K562 (cell line): ENCODE data around the gene VIPR2. TPM values are rescaled to one million over a fixed set of nuclear protein-coding genes. Genes with fewer than 3 reads are reported as not detected.
A peak's percentile ranks its signal among the peaks of the same experiment; 100 is the strongest.

Source experiments
- ATAC-seq: fragments of 200-7000 bp; cut with Tn5 transposase; 3 replicates; pipeline ENCODE4 v1.9.1; 2020; ENCODE audit warnings: moderate library complexity
- BruUV-seq: library from RNA; stranded (reverse); fragments of 400-500 nt; replicated peaks from 2 replicates; lab custom pipeline; 2021; lab: Mats Ljungman, UMichigan
- CTCF ChIA-PET: fragments of 300-600 bp; formaldehyde crosslinking; extraction: SDS; loops from one replicate; lab custom pipeline; 2021; ENCODE audit warnings: low intra/inter-chr PET ratio; lab: Yijun Ruan, JAX
- POLR2A ChIA-PET: fragments of 300-600, 350-650 bp; sonication (Branson Sonifier 250); formaldehyde crosslinking; extraction: SDS; loops from one replicate; lab custom pipeline; 2021; ENCODE audit warnings: antibody characterized with exemption, inconsistent platforms; lab: Yijun Ruan, JAX
- DNase-seq, 4 experiments: peaks; one replicate each; pipeline versions ENCODE4 v3.0.0 to v3.0.0-alpha.2; 2011 to 2018; ENCODE audit warnings: low spot score in 3 of 4, mixed read lengths in 3 of 4; ENCODE audit errors: extremely low read depth in 1 of 4
- FAIRE-seq: peaks from 2 replicates; lab custom pipeline; 2011; peaks lifted over from hg19 to GRCh38; lab: Jason Lieb, UNC
- H2AFZ ChIP-seq: 2 replicates; pipeline ENCODE4 v1.6.0; 2011; ENCODE audit warnings: low read depth, low read length, control low read depth, inconsistent platforms
- H3K27ac ChIP-seq: fragments of 200-600 bp; 3 replicates; pipeline ENCODE4 v1.8.0; 2011; ENCODE audit warnings: low read depth, mild to moderate bottlenecking, control low read depth, inconsistent platforms, low read length, moderate library complexity, mixed read lengths; ENCODE audit errors: extremely low read depth
- H3K27me3 ChIP-seq, 2 experiments: fragments of 300-600 bp in 1 of 2; 2 replicates in 1 of 2; 3 replicates in 1 of 2; pipeline versions ENCODE4 v1.6.0 to v1.8.0; 2011; ENCODE audit warnings: inconsistent platforms in 2 of 2, low read length in 2 of 2, mild to moderate bottlenecking in 1 of 2, mixed read lengths in 1 of 2, moderate library complexity in 1 of 2; ENCODE audit not compliant: control insufficient read depth in 2 of 2, insufficient read depth in 2 of 2
- H3K36me3 ChIP-seq: fragments of 300-600 bp; 3 replicates; pipeline ENCODE4 v1.8.0; 2011; ENCODE audit warnings: mild to moderate bottlenecking, low read length, inconsistent platforms; ENCODE audit not compliant: control insufficient read depth, insufficient read depth
- H3K4me1 ChIP-seq, 2 experiments: fragments of 200-600 bp in 1 of 2; replicated peaks in 1 of 2; 2 replicates in 1 of 2; 3 replicates in 1 of 2; pipeline versions ENCODE4 v1.5.1 to v1.8.0; 2011; ENCODE audit warnings: inconsistent platforms in 2 of 2, low read length in 2 of 2, mild to moderate bottlenecking in 1 of 2, mixed read lengths in 1 of 2, moderate library complexity in 1 of 2; ENCODE audit not compliant: control insufficient read depth in 2 of 2, insufficient read depth in 2 of 2
- H3K4me2 ChIP-seq: 2 replicates; pipeline ENCODE4 v1.6.1; 2011; ENCODE audit warnings: low read length, control low read depth, inconsistent platforms, mixed read lengths; ENCODE audit not compliant: insufficient read depth
- H3K4me3 ChIP-seq: fragments of 200-600 bp; sonication (generic), shearing (Covaris generic); 2 replicates; pipeline ENCODE4 v1.5.1; 2016; ENCODE audit warnings: control low read depth, inconsistent platforms
- H3K79me2 ChIP-seq: fragments of 200-600 bp; 3 replicates; pipeline ENCODE4 v1.8.0; 2011; ENCODE audit warnings: low read length, inconsistent platforms; ENCODE audit not compliant: control insufficient read depth, insufficient read depth
- H3K9ac ChIP-seq, 2 experiments: 2 replicates each; pipeline versions ENCODE4 v1.6.0 to v1.6.1; 2011; ENCODE audit warnings: low read depth in 2 of 2, low read length in 2 of 2, control low read depth in 1 of 2, inconsistent platforms in 1 of 2, mild to moderate bottlenecking in 1 of 2, mixed read lengths in 1 of 2; ENCODE audit not compliant: insufficient read depth in 1 of 2
- H3K9me1 ChIP-seq: one replicate; pipeline ENCODE4 v1.6.0; 2011; ENCODE audit warnings: inconsistent platforms, mild to moderate bottlenecking, low read length, moderate library complexity; ENCODE audit not compliant: control insufficient read depth, insufficient read depth
- H3K9me3 ChIP-seq: replicated peaks from 2 replicates; pipeline ENCODE4 v1.5.1; 2011; ENCODE audit warnings: low read depth, low read length, inconsistent platforms; ENCODE audit not compliant: control insufficient read depth, insufficient read depth
- H4K20me1 ChIP-seq: replicated peaks from 2 replicates; pipeline ENCODE4 v1.6.1; 2011; ENCODE audit warnings: low read length, inconsistent platforms, mixed read lengths; ENCODE audit not compliant: control insufficient read depth, insufficient read depth
- FIP1L1 ChIP-seq: fragments of 200-400 bp; formaldehyde crosslinking; IDR thresholded peaks from 2 replicates; pipeline ENCODE4 v1.6.1; 2018; ENCODE audit warnings: mild to moderate bottlenecking, low read depth, low read length; ENCODE audit not compliant: poor library complexity, severe bottlenecking
- HNRNPH1 ChIP-seq: fragments of 200-400 bp; formaldehyde crosslinking; optimal IDR thresholded peaks from 2 replicates; pipeline ENCODE3; 2017; ENCODE audit warnings: low read depth, mild to moderate bottlenecking, low read length, moderate library complexity
- MCM3 ChIP-seq: fragments of 450-650 bp; IDR thresholded peaks from 2 replicates; pipeline ENCODE4 v1.6.1; 2016
- THRB ChIP-seq: fragments of 450-650 bp; formaldehyde crosslinking; conservative IDR thresholded peaks from 2 replicates; pipeline ENCODE4 v1.4.0; 2022; ENCODE audit warnings: mild to moderate bottlenecking, missing genetic modification characterization
- WGBS: fragments of 100-300 bp; shearing (Covaris generic); methylation state at CpG from one replicate; pipeline ENCODE4 v1.1.6; 2016; ENCODE audit warnings: low coverage, mixed read lengths; ENCODE audit not compliant: insufficient coverage; ENCODE audit errors: missing lambda C conversion rate; 5-methylcytosine and 5-hydroxymethylcytosine counted together
- in situ Hi-C: fragments of 300-500 bp; cut with MboI; formaldehyde crosslinking; loops from 4 replicates; pipeline ENCODE4 v1.15.0; 2018; ENCODE audit warnings: inconsistent platforms, mixed read lengths
- intact Hi-C: fragments of 100-400 bp; cut with micrococcal nuclease; formaldehyde crosslinking; loops from 2 replicates; pipeline ENCODE4 v1.14.2; 2022
- polyA plus RNA-seq, 8 experiments: library from polyadenylated mRNA; depleted of rRNA in 4 of 8; stranded (reverse) in 5 of 8; unstranded in 3 of 8; fragments of >200 nt; fragmentation: Nextera tagmentation in 2 of 8; fragmentation: Illumina TruSeq in 1 of 8; extraction: Ambion mirVana in 2 of 8; extraction: Trizol in 1 of 8; gene quantifications; 2 replicates each; pipeline versions ENCODE4 v1.2.1 to v1.2.3, GENCODE V29; 2011 to 2014; ENCODE audit warnings: inconsistent platforms in 1 of 8, missing spikeins in 1 of 8
- total RNA-seq, 7 experiments: library from RNA; depleted of rRNA in 6 of 7; stranded (reverse); fragments of >200 nt in 6 of 7; fragmentation: Illumina TruSeq in 2 of 7; extraction: Trizol in 2 of 7; gene quantifications; 2 replicates each; pipeline versions ENCODE4 v1.2.1 to v1.2.3, GENCODE V29; 2011 to 2021; ENCODE audit warnings: low replicate concordance in 1 of 7
- TF ChIP-seq, protein P1 (sequence below): fragments of 450-650 bp; formaldehyde crosslinking; IDR thresholded peaks from 2 replicates; pipeline ENCODE4 v1.4.0; 2022; ENCODE audit warnings: missing genetic modification characterization

The VIPR2 gene
- total and polyA plus RNA-seq, 9 of the 15 experiments (the other 6 are each of a cell fraction or from before 2014, with no cell fraction given) = 0.04 TPM; not detected in 8

GRCh38 chr7:159060440-159060839 lies 84.2 kb downstream of the VIPR2 start:
- H2AFZ ChIP-seq = no peak overlapping the region
- no peak overlapping the region for H3K27ac ChIP-seq
- ATAC-seq (no peak), FAIRE-seq (no peak), DNase-seq (no peak)
- H3K9me1 ChIP-seq = no peaks in the 10 kb centered on the region
- WGBS = 3% methylated on average over 2 of the region's 2 CpGs
- no peak for TF ChIP-seq HNRNPH1
- TF ChIP-seq MCM3 = 0 out of 2 replicates have a peak, but pooled peaks have one; percentile 41
- 0 out of 2 replicates have a peak, but pooled peaks have one; percentile 12 for TF ChIP-seq THRB (CRISPR knock-in tag)
- ChIA-PET POLR2A (no interaction called here), CTCF (no interaction called here)
- H3K9me3 ChIP-seq = no peaks in the 10 kb centered on the region
- H3K4me2 ChIP-seq = no peak overlapping the region
- intact Hi-C loops (no loop called here), in situ Hi-C loops (no loop called here)
- H3K9ac ChIP-seq = no peak overlapping the region
- no peaks in the 10 kb centered on the region for H3K79me2 ChIP-seq
- no peak overlapping the region for H3K4me3 ChIP-seq
- no peaks in the 10 kb centered on the region for H4K20me1 ChIP-seq
- no peaks in the 10 kb centered on the region for H3K36me3 ChIP-seq
- H3K4me1 ChIP-seq = peaks cover 0 to 16% of the 10 kb centered on the region in 2 experiments; a peak in 1 of 5 replicates
- peaks cover 42 to 74% of the 10 kb centered on the region in 2 experiments for H3K27me3 ChIP-seq
- no TSS peak for BruUV-seq

DNA sequence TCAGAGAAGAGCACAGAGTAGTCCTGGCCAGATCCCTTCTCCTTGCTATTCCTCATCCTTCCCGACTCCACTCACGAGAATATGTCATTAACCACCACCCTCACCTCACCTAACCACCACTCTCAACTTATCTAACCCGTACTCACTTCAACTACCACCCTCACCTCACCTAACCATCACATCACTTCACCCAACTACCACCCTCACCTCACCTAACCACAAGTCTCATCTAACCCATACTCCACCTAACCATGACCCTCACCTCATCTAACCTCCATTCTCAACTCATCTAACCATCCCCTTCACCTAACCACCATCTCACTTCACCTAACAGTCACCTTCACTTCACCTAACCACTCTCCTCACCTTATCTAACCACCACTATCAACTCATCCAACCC lies 85.0 kb downstream of the VIPR2 start:
- Histone ChIP-seq H3K9me3 (no peaks in the 10 kb centered on the region), H3K79me2 (no peaks in the 10 kb centered on the region), H3K4me1 (peaks cover 0 to 12% of the 10 kb centered on the region in 2 experiments; a peak in 1 of 5 replicates), H2AFZ (no peak overlapping the region), H3K36me3 (no peaks in the 10 kb centered on the region), H3K9me1 (no peaks in the 10 kb centered on the region), H3K4me3 (no peak overlapping the region), H3K4me2 (no peak overlapping the region), H3K9ac (no peak overlapping the region)
- FAIRE-seq = no peak
- 2% methylated on average over 3 of the region's 3 CpGs for whole genome bisulfite sequencing
- POLR2A ChIA-PET = interaction anchor here (0.8 to 3.6 kb wide), 2 partner anchors 11 to 15 kb away, joined by 3 to 11 read pairs; no protein-coding TSS in a partner anchor
- TF ChIP-seq, protein P1, sequence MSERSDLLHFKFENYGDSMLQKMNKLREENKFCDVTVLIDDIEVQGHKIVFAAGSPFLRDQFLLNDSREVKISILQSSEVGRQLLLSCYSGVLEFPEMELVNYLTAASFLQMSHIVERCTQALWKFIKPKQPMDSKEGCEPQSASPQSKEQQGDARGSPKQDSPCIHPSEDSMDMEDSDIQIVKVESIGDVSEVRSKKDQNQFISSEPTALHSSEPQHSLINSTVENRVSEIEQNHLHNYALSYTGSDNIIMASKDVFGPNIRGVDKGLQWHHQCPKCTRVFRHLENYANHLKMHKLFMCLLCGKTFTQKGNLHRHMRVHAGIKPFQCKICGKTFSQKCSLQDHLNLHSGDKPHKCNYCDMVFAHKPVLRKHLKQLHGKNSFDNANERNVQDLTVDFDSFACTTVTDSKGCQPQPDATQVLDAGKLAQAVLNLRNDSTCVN (CRISPR knock-in tag) = 0 out of 2 replicates have a peak, but pooled peaks have one; percentile 32
- no peak for TF ChIP-seq FIP1L1
- peak; percentile 55; the same call in 1 of the 2 replicates for TF ChIP-seq MCM3
- TF ChIP-seq, all 486 proteins: peak for 2
- peaks cover 34 to 70% of the 10 kb centered on the region in 2 experiments; a peak in 4 of 5 replicates for H3K27me3 ChIP-seq
- ATAC-seq (no peak), DNase-seq (no peak)
- intact Hi-C loops = no loop called here
- H3K27ac ChIP-seq = no peak overlapping the region
- no peaks in the 10 kb centered on the region for H4K20me1 ChIP-seq
- CTCF ChIA-PET = no interaction called here
- no TSS peak for BruUV-seq
- in situ Hi-C loops = no loop called here
